Measurements from ENCODE around the gene BICD2.

DNA sequence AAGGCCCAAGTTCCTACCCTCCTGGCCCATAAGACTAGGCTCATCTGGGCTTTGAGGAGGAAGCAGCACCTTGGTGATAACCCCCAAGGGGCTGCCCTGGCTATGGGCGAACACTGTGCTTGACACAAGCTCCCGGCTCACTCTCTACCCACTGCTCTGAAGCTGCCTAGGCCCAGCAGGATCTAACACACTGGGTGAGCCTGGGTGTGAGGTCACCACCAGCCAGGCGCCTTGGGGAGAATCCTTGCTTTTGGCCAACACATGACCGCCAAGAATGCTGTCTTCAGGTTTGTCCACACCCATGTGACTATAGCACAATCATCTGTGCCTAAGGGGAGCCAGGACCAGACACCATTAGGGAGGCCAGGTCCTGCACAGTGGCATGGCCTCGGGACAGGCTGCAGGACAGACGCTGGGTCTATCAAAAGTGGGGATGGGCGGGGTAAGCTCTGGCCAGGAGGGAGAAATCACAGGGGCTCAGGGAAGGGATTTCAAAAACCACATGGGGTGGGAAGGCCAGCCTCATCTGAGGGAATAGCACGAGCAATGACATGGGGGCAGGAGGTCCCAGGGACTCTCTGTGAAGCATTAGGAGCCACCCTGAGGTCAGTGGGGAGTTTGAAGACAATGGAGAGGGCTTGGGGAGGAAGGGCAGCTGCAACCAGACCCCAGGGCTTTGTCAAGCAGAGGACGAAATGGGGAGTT lies 29.6 kb downstream of the BICD2 start:
- TF ChIP-seq POLR2A (IDR thresholded peaks at IDR 0.05): no peak
- TF ChIP-seq CTCF (IDR thresholded peaks at IDR 0.05 in 8 of 11, conservative IDR thresholded peaks at IDR 0.05 in 3 of 11): no peak
- TF ChIP-seq POLR2AphosphoS5 (IDR thresholded peaks at IDR 0.05): no peak
